IMR-90 (cell line): ENCODE results near the gene RABEP1. TPM values are rescaled to one million over a fixed set of nuclear protein-coding genes. Genes with fewer than 3 reads are reported as not detected.

Experiments used
- ATAC-seq: fragments of 200-7000 bp; cut with Tn5 transposase; 2 replicates; pipeline ENCODE4 v1.9.1; 2020; ENCODE audit warnings: low read depth, mild to moderate bottlenecking, moderate library complexity
- BruUV-seq: library from RNA; stranded (reverse); fragments of 400-500 nt; replicated peaks from 2 replicates; lab custom pipeline; 2021; lab: Mats Ljungman, UMichigan
- CTCF ChIA-PET: fragments of 300-600 bp; formaldehyde crosslinking; extraction: SDS; loops from one replicate; lab custom pipeline; 2021; ENCODE audit warnings: antibody characterized with exemption; lab: Yijun Ruan, JAX
- POLR2A ChIA-PET: fragments of 300-600 bp; sonication (Branson Sonifier 250); formaldehyde crosslinking; loops from one replicate; lab custom pipeline; 2022; ENCODE audit warnings: antibody characterized with exemption; ENCODE audit not compliant: unreplicated experiment; lab: Charles Lee
- DNase-seq: peaks from one replicate; pipeline ENCODE4 v3.0.0; 2013
- H2AFZ ChIP-seq: replicated peaks from 2 replicates; pipeline ENCODE3; 2013; ENCODE audit warnings: low read length, mild to moderate bottlenecking; ENCODE audit not compliant: poor library complexity
- H2AK5ac ChIP-seq: 2 replicates; pipeline ENCODE4 v1.6.1; 2013; ENCODE audit warnings: low read depth, low read length, inconsistent platforms
- H2AK9ac ChIP-seq: replicated peaks from 2 replicates; pipeline ENCODE3; 2013; ENCODE audit warnings: mild to moderate bottlenecking, low read depth, low read length, moderate library complexity; ENCODE audit not compliant: poor library complexity
- H2BK120ac ChIP-seq: 2 replicates; pipeline ENCODE4 v1.6.1; 2013; ENCODE audit warnings: low read depth, low read length, inconsistent platforms
- H2BK15ac ChIP-seq: 3 replicates; pipeline ENCODE4 v1.6.1; 2013; ENCODE audit warnings: low read depth, low read length, inconsistent platforms
- H2BK20ac ChIP-seq: 2 replicates; pipeline ENCODE4 v1.6.1; 2013; ENCODE audit warnings: low read depth, mild to moderate bottlenecking, inconsistent platforms, low read length, moderate library complexity
- H2BK5ac ChIP-seq: 2 replicates; pipeline ENCODE4 v1.6.1; 2013; ENCODE audit warnings: mild to moderate bottlenecking, low read depth, low read length, inconsistent platforms; ENCODE audit not compliant: poor library complexity, severe bottlenecking
- H3K14ac ChIP-seq: replicated peaks from 2 replicates; pipeline ENCODE4 v1.6.1; 2013; ENCODE audit warnings: low read depth, low read length, inconsistent platforms
- H3K18ac ChIP-seq: 2 replicates; pipeline ENCODE4 v1.6.1; 2013; ENCODE audit warnings: low read depth, low read length, control low read depth
- H3K23ac ChIP-seq: 2 replicates; pipeline ENCODE4 v1.6.1; 2013; ENCODE audit warnings: low read depth, low read length, inconsistent platforms
- H3K27ac ChIP-seq: 2 replicates; pipeline ENCODE4 v1.5.1; 2013; ENCODE audit warnings: mild to moderate bottlenecking, control low read depth, low read length; ENCODE audit not compliant: insufficient read depth
- H3K27me3 ChIP-seq: 2 replicates; pipeline ENCODE4 v1.6.1; 2013; ENCODE audit warnings: low read length; ENCODE audit not compliant: control insufficient read depth, insufficient read depth
- H3K36me3 ChIP-seq: 2 replicates; pipeline ENCODE4 v1.6.1; 2013; ENCODE audit warnings: low read length, mixed read lengths; ENCODE audit not compliant: control insufficient read depth, insufficient read depth
- H3K4ac ChIP-seq: 2 replicates; pipeline ENCODE4 v1.6.1; 2013; ENCODE audit warnings: low read depth, low read length, inconsistent platforms
- H3K4me1 ChIP-seq: 2 replicates; pipeline ENCODE4 v1.6.1; 2013; ENCODE audit warnings: low read length, mixed read lengths; ENCODE audit not compliant: control insufficient read depth, insufficient read depth
- H3K4me2 ChIP-seq: 2 replicates; pipeline ENCODE4 v1.6.1; 2013; ENCODE audit warnings: low read depth, mild to moderate bottlenecking, control low read depth, low read length, moderate library complexity
- H3K4me3 ChIP-seq: 2 replicates; pipeline ENCODE4 v1.5.1; 2013; ENCODE audit warnings: low read depth, mild to moderate bottlenecking, control low read depth, low read length, moderate library complexity; ENCODE audit not compliant: insufficient read depth
- H3K56ac ChIP-seq: 2 replicates; pipeline ENCODE4 v1.6.1; 2013; ENCODE audit warnings: low read length, inconsistent platforms; ENCODE audit not compliant: insufficient read depth; ENCODE audit errors: extremely low read depth
- H3K79me1 ChIP-seq, 2 experiments: 2 replicates each; pipeline ENCODE4 v1.6.1; 2013; ENCODE audit warnings: low read length in 2 of 2, inconsistent platforms in 1 of 2, low read depth in 1 of 2
- H3K9ac ChIP-seq: 2 replicates; pipeline ENCODE4 v1.6.1; 2013; ENCODE audit warnings: low read depth, low read length, control low read depth
- H3K9me1 ChIP-seq: 2 replicates; pipeline ENCODE4 v1.6.1; 2013; ENCODE audit warnings: low read length, inconsistent platforms; ENCODE audit not compliant: insufficient read depth
- H3K9me3 ChIP-seq: 2 replicates; pipeline ENCODE4 v1.6.1; 2013; ENCODE audit warnings: low read length; ENCODE audit not compliant: control insufficient read depth, insufficient read depth
- H4K20me1 ChIP-seq: 2 replicates; pipeline ENCODE4 v1.6.1; 2013; ENCODE audit warnings: low read length, inconsistent platforms; ENCODE audit not compliant: insufficient read depth
- H4K5ac ChIP-seq: 2 replicates; pipeline ENCODE4 v1.6.1; 2013; ENCODE audit warnings: mild to moderate bottlenecking, low read depth, low read length, control low read depth
- H4K8ac ChIP-seq, 2 experiments: 2 replicates each; pipeline ENCODE4 v1.6.1; 2013; ENCODE audit warnings: low read depth in 2 of 2, low read length in 2 of 2, control low read depth in 1 of 2, inconsistent platforms in 1 of 2
- H4K91ac ChIP-seq: 2 replicates; pipeline ENCODE4 v1.6.1; 2013; ENCODE audit warnings: low read depth, low read length, inconsistent platforms; ENCODE audit not compliant: insufficient read depth
- POLR2A ChIP-seq: IDR thresholded peaks from 2 replicates; pipeline ENCODE4 v1.6.1; 2012; ENCODE audit warnings: mild to moderate bottlenecking, low read depth, low read length
- WGBS, 2 experiments: methylation state at CpG; one replicate each; pipeline versions ENCODE4 v1.1.5 to v1.1.7; 2013; ENCODE audit warnings: missing lambda C conversion rate in 2 of 2; ENCODE audit not compliant: insufficient read length in 1 of 2; ENCODE audit errors: extremely low coverage in 2 of 2; 5-methylcytosine and 5-hydroxymethylcytosine counted together
- dilution Hi-C: fragments of 300-500 bp; cut with HindIII; formaldehyde crosslinking; loops from one replicate; pipeline ENCODE4 v1.14.3; 2018; ENCODE audit warnings: low sequenced_read_pairs; ENCODE audit not compliant: unreplicated experiment
- in situ Hi-C: fragments of 300-500 bp; cut with MboI; formaldehyde crosslinking; loops from 3 replicates; pipeline ENCODE4 v1.14.3; 2019; ENCODE audit warnings: low sequenced_read_pairs, inconsistent platforms, mixed read lengths
- intact Hi-C: fragments of 100-400 bp; cut with micrococcal nuclease; formaldehyde crosslinking; loops from 2 replicates; pipeline ENCODE4 v1.10.0; 2022
- polyA plus RNA-seq, 3 experiments: library from polyadenylated mRNA; depleted of rRNA; stranded (reverse); fragments of >200 nt; gene quantifications; 2 replicates each; pipeline ENCODE4 v1.2.3, GENCODE V29; 2012; ENCODE audit warnings: low replicate concordance in 1 of 3
- total RNA-seq: library from RNA; depleted of rRNA; stranded (reverse); fragments of >200 nt; gene quantifications from 2 replicates; pipeline ENCODE4 v1.2.3, GENCODE V29; 2012
- TF ChIP-seq, protein P1 (sequence below): fragments of 150-350 bp; IDR thresholded peaks from 2 replicates; pipeline ENCODE4 v1.6.1; 2017; ENCODE audit warnings: mild to moderate bottlenecking, antibody characterized with exemption, low read length, low read depth

RABEP1 gene
- total and polyA plus RNA-seq, 2 of the 4 experiments (the other 2 are of a cell fraction) = 15.3 to 38.2 TPM

GRCh38 chr17:5362162-5362811, 80.2 kb downstream of the RABEP1 start:
- intact Hi-C loops = no loop called here

More at GRCh38 chr17:5362162-5362811, 80.2 kb downstream of the RABEP1 start:
- Histone ChIP-seq H3K4me3 (no peak overlapping the region), H3K4me1 (peaks cover 8% of the 10 kb centered on the region; the same call in 1 of the 2 replicates), H4K8ac (no peak overlapping the region), H3K18ac (no peak overlapping the region), H2BK15ac (no peak overlapping the region), H3K9me1 (peaks cover 3% of the 10 kb centered on the region; the same call in 1 of the 2 replicates), H3K4me2 (no peak overlapping the region), H3K9ac (no peak overlapping the region), H3K56ac (no peak overlapping the region), H4K91ac (no peak overlapping the region), H2BK20ac (no peak overlapping the region), H4K20me1 (peaks cover 8% of the 10 kb centered on the region; the same call in 1 of the 2 replicates), H3K14ac (no peak overlapping the region), H3K36me3 (peaks cover 24% of the 10 kb centered on the region), H2AK5ac (no peak overlapping the region), H3K27ac (no peak overlapping the region), H3K27me3 (no peaks in the 10 kb centered on the region), H2AFZ (no peak overlapping the region), H2AK9ac (no peak overlapping the region), H2BK5ac (no peak overlapping the region), H4K5ac (no peak overlapping the region), H3K4ac (no peak overlapping the region), H2BK120ac (no peak overlapping the region), H3K79me1 (peaks cover 6 to 13% of the 10 kb centered on the region in 2 experiments; a peak in 3 of 4 replicates), H3K9me3 (no peaks in the 10 kb centered on the region), H3K23ac (no peak overlapping the region)
- no CpG with 5 or more reads among the region's 7 CpGs for WGBS, 2 experiments
- CTCF ChIA-PET = interaction anchor here (1.2 kb wide), 1 partner anchor 28 kb away, joined by 3 read pairs; no protein-coding TSS in a partner anchor
- ATAC-seq = no peak
- dilution Hi-C loops (no loop called here), in situ Hi-C loops (no loop called here)
- BruUV-seq = no TSS peak
- no peak for TF ChIP-seq POLR2A
- TF ChIP-seq, protein P1, sequence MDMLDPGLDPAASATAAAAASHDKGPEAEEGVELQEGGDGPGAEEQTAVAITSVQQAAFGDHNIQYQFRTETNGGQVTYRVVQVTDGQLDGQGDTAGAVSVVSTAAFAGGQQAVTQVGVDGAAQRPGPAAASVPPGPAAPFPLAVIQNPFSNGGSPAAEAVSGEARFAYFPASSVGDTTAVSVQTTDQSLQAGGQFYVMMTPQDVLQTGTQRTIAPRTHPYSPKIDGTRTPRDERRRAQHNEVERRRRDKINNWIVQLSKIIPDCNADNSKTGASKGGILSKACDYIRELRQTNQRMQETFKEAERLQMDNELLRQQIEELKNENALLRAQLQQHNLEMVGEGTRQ = no peak
- no peak for DNase-seq
- POLR2A ChIA-PET = no interaction called here
